Measurements from ENCODE around the gene RAB26. TPM values are rescaled to one million over a fixed set of nuclear protein-coding genes. Genes with fewer than 3 reads are reported as not detected.

The RAB26 gene
- polyA plus RNA-seq, 1 donor = 2.1 TPM

- DNase-seq = no peak
These were observed 5.2 kb upstream of the RAB26 start for GRCh38 chr16:2142942-2143877.

DNA sequence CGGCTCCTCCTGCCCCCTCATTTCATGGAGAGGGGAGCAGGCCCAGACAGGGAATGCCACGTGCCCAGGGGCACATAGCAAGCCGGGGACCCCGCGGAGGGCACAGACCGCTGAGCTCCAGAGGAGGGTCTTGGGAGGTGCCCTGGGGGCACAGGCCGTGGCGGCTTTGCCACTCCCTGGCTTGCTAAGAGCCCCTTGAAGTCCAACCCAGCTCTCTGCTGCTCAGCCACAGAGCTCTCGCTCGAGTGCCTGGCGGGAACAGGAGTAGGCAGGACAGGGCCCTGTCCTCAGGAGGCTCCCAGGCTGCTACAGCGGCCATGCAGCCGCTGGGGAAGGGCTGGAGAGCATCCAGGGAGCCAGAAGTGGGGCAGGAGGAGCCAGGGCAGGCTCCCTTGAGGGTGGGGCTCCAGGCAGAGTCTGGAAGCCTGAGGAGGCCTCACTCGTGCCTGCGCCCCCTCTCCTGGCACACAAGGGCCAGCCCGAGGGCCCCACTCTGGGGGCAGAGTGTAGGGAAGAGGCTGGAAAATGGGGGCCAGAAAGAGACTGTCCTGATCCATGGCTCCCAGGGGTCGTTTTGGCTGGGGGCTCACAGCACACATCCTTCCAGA lies 4.4 kb upstream of the RAB26 start:
- no peak for DNase-seq

DNA sequence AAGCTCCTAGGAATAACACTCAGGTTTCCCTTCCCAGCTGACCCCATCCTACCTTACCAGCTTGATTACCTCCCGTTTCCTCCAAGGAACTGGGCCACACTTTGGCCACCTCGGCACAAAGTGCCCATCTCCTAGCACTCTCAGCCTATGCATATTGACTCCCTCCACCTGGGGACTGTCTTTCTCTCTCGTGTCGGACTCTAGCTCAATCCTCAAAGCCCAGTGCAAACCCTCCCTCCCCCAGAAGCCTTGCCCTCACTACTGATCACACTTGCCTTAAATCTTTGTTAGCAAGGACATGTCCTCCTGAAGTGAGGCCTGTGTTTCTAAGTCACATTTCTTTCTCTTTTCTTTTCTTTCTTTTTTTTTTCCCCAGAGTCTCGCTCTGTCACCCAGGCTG lies 2.6 kb upstream of the RAB26 start:
- no peak for DNase-seq

GRCh38 chr16:2147378-2147777 lies 1.0 kb upstream of the RAB26 start:
- no peak for DNase-seq

GRCh38 chr16:2148714-2149629 lies 547 bp downstream of the RAB26 start:
- no peak for DNase-seq

DNA sequence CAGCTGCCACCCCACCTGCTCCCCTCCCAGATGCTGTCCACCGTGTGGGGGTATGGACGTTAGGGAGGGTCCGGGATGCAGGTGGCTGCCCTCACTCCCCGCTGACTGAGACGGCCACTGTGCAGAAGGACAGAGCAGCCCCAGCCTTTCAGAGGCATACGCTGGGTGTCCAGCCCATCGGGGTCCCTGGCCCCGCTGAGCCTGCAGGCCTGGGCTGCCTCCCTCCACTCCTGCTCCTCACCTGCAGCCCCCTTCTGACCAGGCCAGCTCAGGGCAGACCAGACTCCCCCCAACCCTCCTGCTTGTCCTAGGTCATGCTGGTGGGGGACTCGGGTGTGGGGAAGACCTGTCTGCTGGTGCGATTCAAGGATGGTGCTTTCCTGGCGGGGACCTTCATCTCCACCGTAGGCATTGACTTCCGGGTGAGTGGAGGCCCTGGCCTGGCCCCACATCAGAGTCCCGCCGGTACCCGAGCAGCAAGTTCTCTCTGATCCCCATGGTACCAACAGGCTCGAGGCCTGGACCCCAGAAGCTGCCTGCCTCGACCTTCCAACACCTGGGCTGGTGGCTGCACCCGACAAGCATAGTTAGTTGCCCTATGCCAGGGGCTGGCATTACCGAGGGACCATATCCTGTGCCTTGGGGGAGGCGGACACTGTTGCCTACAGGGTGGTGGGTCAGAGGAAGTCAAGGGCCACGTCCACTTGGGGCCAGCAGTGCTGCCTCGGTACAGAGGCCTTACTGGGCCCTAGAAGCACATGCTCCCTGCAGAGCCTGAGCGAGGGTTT lies 1.4 kb downstream of the RAB26 start:
- no peak for DNase-seq

GRCh38 chr16:2150418-2151187 lies 2.2 kb downstream of the RAB26 start:
- DNase-seq = no peak

GRCh38 chr16:2151188-2152091 lies 3.0 kb downstream of the RAB26 start:
- no peak for DNase-seq

DNA sequence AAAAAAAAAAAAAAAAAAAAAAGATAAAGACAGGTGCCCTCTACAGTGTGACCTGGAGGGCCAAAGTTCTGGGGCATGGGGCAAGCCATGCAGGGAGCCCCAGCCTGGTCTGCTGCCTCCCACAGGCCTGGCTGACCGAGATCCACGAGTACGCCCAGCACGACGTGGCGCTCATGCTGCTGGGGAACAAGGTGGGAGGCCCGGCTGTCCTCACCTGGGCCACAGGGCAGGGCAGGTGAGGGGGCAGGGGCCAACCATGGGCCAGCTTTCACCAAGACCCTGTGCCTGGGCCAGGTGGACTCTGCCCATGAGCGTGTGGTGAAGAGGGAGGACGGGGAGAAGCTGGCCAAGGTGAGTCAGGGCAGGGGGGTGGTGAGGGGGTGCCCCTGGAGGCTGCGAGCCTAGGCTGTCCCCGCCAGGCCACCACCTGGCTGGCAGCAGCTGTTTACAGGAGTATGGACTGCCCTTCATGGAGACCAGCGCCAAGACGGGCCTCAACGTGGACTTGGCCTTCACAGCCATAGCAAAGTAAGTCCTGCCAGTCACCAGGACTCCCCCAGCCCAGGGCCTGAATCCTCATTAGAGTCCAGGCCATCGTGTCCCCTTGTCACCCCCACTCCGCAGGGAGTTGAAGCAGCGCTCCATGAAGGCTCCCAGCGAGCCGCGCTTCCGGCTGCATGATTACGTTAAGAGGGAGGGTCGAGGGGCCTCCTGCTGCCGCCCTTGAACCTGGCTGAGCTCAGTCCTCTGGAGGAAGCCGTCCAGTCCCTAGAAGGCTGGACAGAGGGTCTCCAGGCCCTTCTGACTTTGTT lies 4.5 kb downstream of the RAB26 start:
- no peak for DNase-seq

DNA sequence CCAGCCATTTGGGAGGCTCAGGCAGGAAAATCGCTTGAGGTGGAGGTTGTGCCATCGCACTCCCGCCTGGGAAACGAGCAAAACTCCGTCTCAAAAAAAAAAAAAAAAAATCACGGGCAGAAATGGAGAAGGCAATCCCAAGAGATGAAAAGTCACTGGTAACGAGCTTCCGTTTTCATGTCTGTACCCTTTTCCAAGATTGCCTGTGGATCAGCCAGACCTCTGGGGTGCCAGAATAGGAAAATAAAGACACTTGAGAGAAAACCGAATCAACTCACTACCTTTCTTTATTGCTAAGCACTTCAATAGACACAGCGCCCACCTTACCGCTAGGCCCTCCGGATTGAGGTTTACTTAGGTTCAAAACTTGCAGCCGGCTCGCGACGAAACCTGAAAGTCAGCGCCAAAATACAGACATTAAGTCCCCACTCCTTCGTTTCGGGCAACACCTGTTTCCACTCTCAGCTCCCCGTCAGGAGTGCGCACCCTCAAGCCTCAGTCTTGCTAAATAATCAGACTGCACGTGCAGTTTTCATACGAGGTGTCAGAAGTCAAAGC lies 6.2 kb downstream of the RAB26 start:
- DNase-seq = no peak

DNA sequence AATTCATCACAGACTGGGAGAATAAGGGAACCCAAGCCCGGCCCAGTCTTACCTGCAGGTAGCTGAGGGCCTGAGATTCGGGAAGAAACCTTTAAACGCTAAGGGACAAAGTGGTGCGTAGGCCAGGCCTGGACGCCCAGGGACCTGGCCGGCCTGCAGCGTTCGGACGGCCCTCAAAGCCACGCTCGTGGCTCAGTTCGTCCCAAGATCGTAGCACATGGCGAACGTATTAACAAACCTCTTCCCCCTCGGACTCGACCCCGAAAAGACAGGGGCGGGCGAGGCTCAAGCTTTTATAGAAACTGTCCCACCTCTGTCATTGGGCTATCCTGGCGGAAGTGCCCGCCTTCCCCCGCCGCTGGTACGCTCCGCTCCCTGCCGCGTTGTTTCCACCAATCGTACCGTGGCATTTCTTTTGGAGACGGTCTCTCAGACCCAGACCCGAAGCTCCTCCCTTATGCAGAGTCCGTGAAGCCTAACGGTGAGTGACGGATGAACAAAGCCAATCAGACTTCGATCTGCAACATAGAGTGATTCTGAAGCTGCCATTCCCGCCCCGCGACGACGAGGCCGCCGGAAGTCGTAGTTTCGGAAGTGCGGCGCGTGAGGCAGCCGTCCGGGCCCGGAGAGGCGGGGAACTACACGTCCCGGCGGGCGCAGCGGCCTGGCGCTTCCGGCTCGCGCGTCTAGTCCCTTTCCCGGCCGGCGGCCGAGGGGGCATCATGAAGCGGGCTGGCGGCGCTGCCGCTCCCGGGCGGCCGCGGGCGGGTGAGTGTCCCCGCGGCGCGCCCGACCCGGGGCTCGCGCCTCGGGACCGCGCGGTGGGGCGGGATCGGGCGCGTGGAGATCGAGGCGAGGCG lies 6.9 kb downstream of the RAB26 start, which contains the start of gene TRAF7:
TRAF7 (plus strand) TSS at position 692 of the 860 bp plus-strand sequence. CDS start 8,139 bp downstream, outside the sequence.
- DNase-seq = peak; percentile 100

DNA sequence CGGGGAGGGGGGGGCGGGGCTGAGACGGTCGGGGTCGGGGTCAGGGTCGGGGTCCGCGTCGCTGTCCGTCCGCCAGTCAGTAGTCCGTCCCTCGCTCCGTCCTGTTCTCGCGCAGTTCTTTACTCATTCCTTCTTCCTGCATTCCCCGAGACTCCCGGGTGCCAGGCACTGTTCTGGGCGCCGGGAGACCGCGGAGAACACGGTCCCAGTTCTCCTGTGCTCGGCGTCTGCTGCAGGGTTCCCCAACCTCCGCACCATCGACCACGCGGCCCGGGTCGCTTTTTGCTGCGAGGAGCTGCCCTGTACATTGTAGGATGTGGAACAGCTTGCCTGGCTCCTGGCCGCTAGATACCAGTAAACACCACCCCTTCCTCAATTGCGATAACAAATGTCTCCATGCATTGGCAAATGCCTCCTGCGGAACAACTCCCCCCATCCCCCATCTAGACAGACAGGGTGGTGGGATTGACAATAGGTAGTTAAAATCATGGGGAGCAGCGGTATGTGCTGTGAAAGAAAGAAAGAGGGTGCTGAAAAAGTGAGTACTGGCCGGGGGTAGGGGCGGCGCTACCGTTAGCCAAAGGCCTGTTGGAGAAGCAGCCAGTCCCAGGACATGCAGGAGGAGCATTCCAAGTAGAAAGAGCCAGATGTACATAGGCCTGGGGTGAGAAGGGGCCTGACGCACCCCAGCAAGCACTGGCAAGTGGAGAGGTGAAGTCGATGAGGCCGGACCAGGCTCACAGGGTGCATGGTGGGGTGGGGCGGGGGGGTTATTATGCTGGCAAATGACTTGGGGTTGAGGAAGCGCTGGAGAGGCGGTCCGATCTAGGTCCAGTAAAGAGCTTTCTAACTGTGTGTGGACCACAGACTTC lies 7.8 kb downstream of the RAB26 start:
- no peak for DNase-seq

DNA sequence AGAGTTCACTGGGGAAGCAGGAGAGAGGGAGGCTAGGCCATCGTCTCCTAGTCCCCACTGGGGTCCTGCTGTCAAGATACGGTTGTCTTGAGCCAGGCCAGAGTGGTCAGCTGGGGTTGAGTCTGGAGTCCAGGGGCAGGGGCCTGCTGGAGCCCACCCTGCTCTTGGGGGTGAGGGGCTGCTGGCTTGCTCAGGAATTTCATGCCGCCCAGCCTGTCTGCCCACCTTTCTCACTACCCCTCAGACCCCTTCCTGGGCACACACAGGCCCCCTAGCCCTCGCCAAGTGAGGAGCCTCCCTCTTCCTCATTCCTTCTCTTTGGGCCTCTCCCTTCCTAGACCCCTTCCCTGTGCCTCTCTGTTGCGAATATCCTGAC lies 8.4 kb downstream of the RAB26 start:
- DNase-seq = no peak

DNA sequence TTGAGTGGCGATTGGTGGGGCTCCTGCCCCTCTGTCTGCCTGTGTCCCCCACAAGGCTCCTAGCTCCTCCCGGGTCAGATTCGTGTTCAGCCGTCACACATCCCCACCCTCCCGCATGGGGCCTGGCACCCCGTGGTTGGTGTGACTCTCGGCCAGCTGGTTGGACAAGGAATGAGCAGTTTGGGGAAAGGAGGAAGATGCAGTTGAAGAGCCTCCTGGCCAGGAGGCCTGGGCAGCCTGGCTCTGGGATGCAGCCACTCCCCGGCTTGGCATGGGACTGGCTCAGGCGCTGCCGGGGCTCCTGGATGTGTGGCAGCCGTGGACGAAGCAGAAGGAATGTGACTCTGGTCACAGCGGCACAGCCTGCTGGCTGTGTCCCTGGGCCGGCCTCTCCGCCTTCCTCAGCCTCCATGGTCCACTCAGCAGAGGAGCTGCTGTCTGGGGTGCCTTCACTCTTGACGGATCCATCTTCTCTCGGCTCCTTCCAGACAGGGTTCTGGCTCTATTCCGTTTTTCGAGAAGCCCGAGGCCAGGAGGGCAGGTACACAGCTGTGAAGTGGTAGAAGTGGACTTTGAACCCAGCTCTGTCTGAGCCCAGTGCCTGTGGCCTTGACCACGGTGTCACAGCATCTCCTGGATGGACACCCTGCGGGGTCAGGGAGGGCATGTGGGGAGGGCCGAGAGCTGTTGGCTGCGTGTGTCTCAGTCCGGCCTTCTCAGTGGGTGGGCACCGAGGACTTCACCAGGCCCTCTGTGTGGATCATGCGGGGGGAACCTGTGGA lies 9.2 kb downstream of the RAB26 start:
- DNase-seq = no peak

GRCh38 chr16:2158262-2158638 lies 9.8 kb downstream of the RAB26 start:
- DNase-seq = no peak
